Raji (cell line): Measurements from ENCODE around the gene C8A.

Experiments
- POLR2A ChIP-seq: IDR thresholded peaks from 2 replicates; pipeline ENCODE4 v1.6.1; 2011; ENCODE audit warnings: low read depth, low read length, control low read depth; ENCODE audit not compliant: insufficient read depth

The C8A gene

GRCh38 chr1:56922507-56922906, 67.9 kb downstream of the C8A start:
- no peak for TF ChIP-seq POLR2A

GRCh38 chr1:56923201-56923600, 68.6 kb downstream of the C8A start:
- no peak for TF ChIP-seq POLR2A

- no peak for TF ChIP-seq POLR2A
Measured at GRCh38 chr1:56924116-56924515, 69.5 kb downstream of the C8A start.

GRCh38 chr1:56925193-56925592, 70.6 kb downstream of the C8A start:
- TF ChIP-seq POLR2A = no peak

GRCh38 chr1:56927171-56927570, 72.6 kb downstream of the C8A start:
- no peak for TF ChIP-seq POLR2A

- TF ChIP-seq POLR2A = no peak
Measured at GRCh38 chr1:56927986-56928385, 73.4 kb downstream of the C8A start.

- TF ChIP-seq POLR2A = no peak
Measured at GRCh38 chr1:56929492-56929891, 74.9 kb downstream of the C8A start.

GRCh38 chr1:56931211-56931610, 76.6 kb downstream of the C8A start:
- no peak for TF ChIP-seq POLR2A

GRCh38 chr1:56931686-56932085, 77.1 kb downstream of the C8A start:
- TF ChIP-seq POLR2A = no peak

GRCh38 chr1:56933161-56933560, 78.6 kb downstream of the C8A start:
- TF ChIP-seq POLR2A = no peak

GRCh38 chr1:56933606-56934005, 79.0 kb downstream of the C8A start:
- TF ChIP-seq POLR2A = no peak

GRCh38 chr1:56934430-56935060, 79.9 kb downstream of the C8A start:
- TF ChIP-seq POLR2A = no peak

- no peak for TF ChIP-seq POLR2A
Measured at GRCh38 chr1:56938646-56939045, 84.0 kb downstream of the C8A start.

GRCh38 chr1:56939209-56939608, 84.6 kb downstream of the C8A start:
- no peak for TF ChIP-seq POLR2A

- no peak for TF ChIP-seq POLR2A
Measured at GRCh38 chr1:56940039-56940438, 85.4 kb downstream of the C8A start.

- TF ChIP-seq POLR2A = no peak
Measured at GRCh38 chr1:56948403-56949023, 93.9 kb downstream of the C8A start.

GRCh38 chr1:56952501-56952900, 97.9 kb downstream of the C8A start:
- TF ChIP-seq POLR2A = no peak

- TF ChIP-seq POLR2A = no peak
Measured at GRCh38 chr1:56953386-56953785, 98.8 kb downstream of the C8A start.

GRCh38 chr1:56954664-56955063, 100.1 kb downstream of the C8A start:
- no peak for TF ChIP-seq POLR2A
